Testis (tissue), 3 donors: ENCODE measurements around the gene GPR21. TPM values are rescaled to one million over a fixed set of nuclear protein-coding genes. Genes with fewer than 3 reads are reported as not detected.

Experiments
- DNase-seq: peaks from one replicate; pipeline ENCODE4 v3.0.0-alpha.2; 2019
- H3K27ac ChIP-seq, 2 donors: fragments of 200-600 bp; sonication (generic); one replicate each; pipeline ENCODE4 v1.5.1; 2019
- H3K27me3 ChIP-seq: fragments of 200-600 bp; sonication (generic); one replicate; pipeline ENCODE4 v1.5.1; 2019
- H3K36me3 ChIP-seq: fragments of 200-600 bp; sonication (generic); one replicate; pipeline ENCODE4 v1.5.1; 2017; ENCODE audit warnings: low read depth; ENCODE audit errors: missing control alignments
- H3K4me1 ChIP-seq: fragments of 200-600 bp; sonication (generic); one replicate; pipeline ENCODE4 v1.5.1; 2019
- H3K4me3 ChIP-seq, 2 donors: fragments of 200-600 bp; sonication (generic); one replicate each; pipeline ENCODE4 v1.5.1; 2017 to 2019
- H3K9me3 ChIP-seq: fragments of 200-600 bp; sonication (generic); one replicate; pipeline ENCODE4 v1.5.1; 2017
- CTCF ChIP-seq, 3 experiments: fragments of 450-650 bp in 2 of 3; fragments of 200-600 bp in 1 of 3; sonication (generic) in 1 of 3; IDR thresholded peaks; one replicate each; pipeline ENCODE4 v1.5.1; 2016 to 2019; ENCODE audit warnings: antibody characterized with exemption in 3 of 3, mild to moderate bottlenecking in 2 of 3, moderate library complexity in 1 of 3
- POLR2A ChIP-seq: fragments of 450-650 bp; IDR thresholded peaks from one replicate; pipeline ENCODE4 v1.6.1; 2017; ENCODE audit warnings: antibody characterized with exemption, mild to moderate bottlenecking, moderate library complexity
- WGBS, 2 donors: methylation state at CpG; one replicate each; pipeline ENCODE4 v1.1.5; 2018; 5-methylcytosine and 5-hydroxymethylcytosine counted together
- intact Hi-C: fragments of 100-400 bp; cut with DNase I; formaldehyde crosslinking; loops from one replicate; pipeline ENCODE4 v1.15.1; 2023; ENCODE audit warnings: low total_unique reads
- polyA plus RNA-seq: library from polyadenylated mRNA; stranded (reverse); fragments of 350-450 nt; fragmentation: Illumina TruSeq; extraction: RNeasy Lipid Tissue Mini Kit (QIAGEN cat#74804); gene quantifications from one replicate; pipeline ENCODE4 v1.2.3, GENCODE V29; 2014; ENCODE audit warnings: low read depth, low replicate concordance; ENCODE audit not compliant: insufficient read depth
- small RNA-seq, 2 donors: library from RNA; depleted of rRNA; stranded (forward); fragments of <200 nt; gene quantifications; one replicate each; pipeline ENCODE3, GENCODE V24; 2016
- total RNA-seq, 2 donors: library from RNA; depleted of rRNA; stranded (reverse); fragments of >200 nt; gene quantifications; one replicate each; pipeline ENCODE4 v1.2.3, GENCODE V29; 2016

GPR21 gene
- total and polyA plus RNA-seq, 3 donors from 2014 or later = 3.5 to 6.7 TPM; not detected in 1

GRCh38 chr9:123080444-123080843, 47.0 kb downstream of the GPR21 start:
- DNase-seq = no peak
- WGBS, 2 donors = 88 to 94% methylated on average over 3 of the region's 3 CpGs
- H3K36me3 ChIP-seq = no peaks in the 10 kb centered on the region
- no peak overlapping the region for H3K4me3 ChIP-seq
- H3K9me3 ChIP-seq = no peaks in the 10 kb centered on the region
- H3K27me3 ChIP-seq = no peaks in the 10 kb centered on the region
- intact Hi-C loops = loop anchor here (10.0 kb wide), 1 partner anchor 264 kb away; no protein-coding TSS in a partner anchor
- TF ChIP-seq POLR2A (no peak), CTCF (IDR thresholded peaks at IDR 0.05) (no peak)
- no peak overlapping the region for H3K27ac ChIP-seq
- H3K4me1 ChIP-seq = no peaks in the 10 kb centered on the region

DNA sequence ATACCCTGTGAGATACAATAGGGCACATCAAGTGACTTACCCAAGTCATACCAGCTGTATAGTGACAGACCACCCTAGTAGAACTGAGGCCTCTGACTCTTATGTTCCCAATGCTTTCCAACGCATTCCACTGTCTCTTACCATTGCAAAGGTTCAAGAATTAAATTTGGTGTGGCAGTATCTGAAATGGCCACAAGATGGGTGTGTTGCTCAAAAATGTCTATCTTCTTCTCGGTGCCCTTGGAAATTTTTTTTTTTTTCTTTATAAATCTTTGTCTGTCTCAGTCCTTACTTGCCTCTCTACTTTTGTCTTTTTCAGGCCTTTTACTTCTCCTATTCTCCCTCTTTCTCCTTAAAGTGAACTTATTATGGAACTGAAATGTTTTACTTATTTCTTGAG, 48.4 kb downstream of the GPR21 start:
- Histone ChIP-seq H3K27ac (no peak overlapping the region), H3K27me3 (no peaks in the 10 kb centered on the region), H3K4me1 (no peaks in the 10 kb centered on the region), H3K9me3 (no peaks in the 10 kb centered on the region), H3K36me3 (no peaks in the 10 kb centered on the region), H3K4me3 (no peak overlapping the region)
- intact Hi-C loops = loop anchor here (10.0 kb wide), 1 partner anchor 263 kb away; no protein-coding TSS in a partner anchor
- WGBS, 2 donors = 30 to 40% methylated on average over 2 of the region's 2 CpGs
- no peak for DNase-seq
- TF ChIP-seq CTCF (IDR thresholded peaks at IDR 0.05) (peak; percentile 31 to 70 (median 48)), POLR2A (no peak)

GRCh38 chr9:123083680-123084079, 50.2 kb downstream of the GPR21 start:
- Histone ChIP-seq H3K4me3 (no peak overlapping the region), H3K9me3 (no peaks in the 10 kb centered on the region), H3K27me3 (no peaks in the 10 kb centered on the region), H3K27ac (no peak overlapping the region), H3K36me3 (no peaks in the 10 kb centered on the region), H3K4me1 (no peaks in the 10 kb centered on the region)
- DNase-seq = no peak
- 67 to 75% methylated on average over 6 of the region's 6 CpGs for WGBS, 2 donors
- intact Hi-C loops = loop anchor here (10.0 kb wide), 1 partner anchor 261 kb away; no protein-coding TSS in a partner anchor
- TF ChIP-seq CTCF (IDR thresholded peaks at IDR 0.05) (no peak), POLR2A (no peak)

- H3K36me3 ChIP-seq = no peaks in the 10 kb centered on the region
- no peak for TF ChIP-seq POLR2A
- no peak for TF ChIP-seq CTCF (IDR thresholded peaks at IDR 0.05)
- intact Hi-C loops = loop anchor here (10.0 kb wide), 1 partner anchor 261 kb away; no protein-coding TSS in a partner anchor
- no peaks in the 10 kb centered on the region for H3K4me1 ChIP-seq
- H3K27ac ChIP-seq = no peak overlapping the region
- 92 to 100% methylated on average over 1 of the region's 1 CpG for WGBS, 2 donors
- DNase-seq = no peak
- H3K9me3 ChIP-seq = no peaks in the 10 kb centered on the region
- H3K27me3 ChIP-seq = no peaks in the 10 kb centered on the region
- H3K4me3 ChIP-seq = no peak overlapping the region
Measured at GRCh38 chr9:123084256-123084655, 50.8 kb downstream of the GPR21 start.

Small RNAs within 50 kb of the gene (small RNA-seq; reads per million reads assigned to genes)
- gene GPR21 = 0 reads per million in 2 donors

Other genes with a start within 250 kb of the GPR21 start
- gene OR5C1, start 244.7 kb upstream of the GPR21 start, total RNA-seq = not detected
- gene OR5C1, start 244.7 kb upstream of the GPR21 start, polyA plus RNA-seq = not detected
- gene OR1K1, start 233.5 kb upstream of the GPR21 start, total RNA-seq = not detected
- not detected for gene OR1K1, start 233.5 kb upstream of the GPR21 start, polyA plus RNA-seq
- 10 to 100 TPM; 14.9 to 16.1 TPM for gene PDCL, start 205.1 kb upstream of the GPR21 start, total RNA-seq
- 10.7 TPM for gene PDCL, start 205.1 kb upstream of the GPR21 start, polyA plus RNA-seq
- gene RC3H2, start 128.3 kb upstream of the GPR21 start, total RNA-seq = 10 to 100 TPM; 70.6 to 78.6 TPM
- gene RC3H2, start 128.3 kb upstream of the GPR21 start, polyA plus RNA-seq = 26.1 TPM
- 1 to 10 TPM; 9.1 to 9.2 TPM for gene ZBTB6, start 120.3 kb upstream of the GPR21 start, total RNA-seq
- 7.2 TPM for gene ZBTB6, start 120.3 kb upstream of the GPR21 start, polyA plus RNA-seq
- 10 to 100 TPM; 16.8 to 23.1 TPM for gene ZBTB26, start 102.2 kb upstream of the GPR21 start, total RNA-seq
- 17.3 TPM for gene ZBTB26, start 102.2 kb upstream of the GPR21 start, polyA plus RNA-seq
- 100 to 1,000 TPM in 1 of 2 donors, 10 to 100 TPM in 1; 94.0 to 113 TPM for gene RABGAP1, start 92.6 kb upstream of the GPR21 start, total RNA-seq
- gene RABGAP1, start 92.6 kb upstream of the GPR21 start, polyA plus RNA-seq = 53.0 TPM
- 10 to 100 TPM; 47.8 to 66.5 TPM for gene STRBP, start 234.9 kb downstream of the GPR21 start, total RNA-seq
- 102 TPM for gene STRBP, start 234.9 kb downstream of the GPR21 start, polyA plus RNA-seq